Suprapubic skin (tissue), 4 donors: ENCODE results near the gene FAR2.

Experiments
- CTCF ChIP-seq, 2 donors: fragments of 200-600 bp in 1 of 2; fragments of 450-650 bp in 1 of 2; sonication (generic) in 1 of 2; IDR thresholded peaks; one replicate each; pipeline ENCODE4 v1.5.1; 2016 to 2019; ENCODE audit warnings: antibody characterized with exemption in 2 of 2, mild to moderate bottlenecking in 1 of 2, moderate library complexity in 1 of 2
- EP300 ChIP-seq: sonication (generic); formaldehyde crosslinking; IDR thresholded peaks from one replicate; pipeline ENCODE4 v1.6.1; 2017; ENCODE audit warnings: antibody characterized with exemption
- POLR2A ChIP-seq, 2 donors: fragments of 450-650 bp; IDR thresholded peaks; one replicate each; pipeline ENCODE4 v1.6.1; 2017; ENCODE audit warnings: antibody characterized with exemption in 2 of 2, mild to moderate bottlenecking in 2 of 2, moderate library complexity in 2 of 2
- POLR2AphosphoS5 ChIP-seq, 3 donors: sonication (generic); formaldehyde crosslinking; IDR thresholded peaks; one replicate each; pipeline ENCODE4 v1.6.1; 2017; ENCODE audit warnings: antibody characterized with exemption in 3 of 3

DNA sequence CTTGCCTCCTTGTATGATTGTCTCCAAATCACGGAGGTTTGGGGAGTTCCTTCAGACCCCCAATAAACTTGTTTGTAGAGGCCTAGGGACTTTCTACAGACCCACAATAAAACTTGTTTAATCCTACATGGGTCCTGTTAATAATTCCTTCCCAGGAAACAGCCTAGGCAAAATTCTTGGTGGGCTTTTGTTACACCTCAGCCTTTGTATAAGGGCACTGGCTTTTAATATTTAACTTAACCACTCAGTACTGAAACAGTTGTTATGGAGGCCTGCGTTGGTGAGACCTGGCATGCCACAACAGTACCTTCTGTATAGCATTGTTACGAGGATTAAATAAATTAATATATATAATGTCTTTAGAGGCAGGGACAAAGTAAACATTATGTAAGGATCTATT is 32.7 kb upstream of the FAR2 start:
- no peak for TF ChIP-seq CTCF (IDR thresholded peaks at IDR 0.05)
- TF ChIP-seq POLR2A (IDR thresholded peaks at IDR 0.05): no peak
- TF ChIP-seq EP300: no peak
- TF ChIP-seq POLR2AphosphoS5 (IDR thresholded peaks at IDR 0.05): no peak
